IPS-18c (cell line): ENCODE results near the gene DCAF5.

Experiments
- H3K4me3 ChIP-seq: 2 replicates; pipeline ENCODE4 v1.7.0; 2013; ENCODE audit warnings: low read depth, mild to moderate bottlenecking, low read length, moderate library complexity; ENCODE audit not compliant: insufficient read depth
- H3K9me3 ChIP-seq: one replicate; pipeline ENCODE4 v1.6.1; 2013; ENCODE audit warnings: mild to moderate bottlenecking, low read length, moderate library complexity; ENCODE audit not compliant: control insufficient read depth, insufficient read depth

DCAF5 gene

GRCh38 chr14:69115407-69116185 lies 37.3 kb downstream of the DCAF5 start:
- H3K4me3 ChIP-seq = no peak overlapping the region
- no peaks in the 10 kb centered on the region for H3K9me3 ChIP-seq

DNA sequence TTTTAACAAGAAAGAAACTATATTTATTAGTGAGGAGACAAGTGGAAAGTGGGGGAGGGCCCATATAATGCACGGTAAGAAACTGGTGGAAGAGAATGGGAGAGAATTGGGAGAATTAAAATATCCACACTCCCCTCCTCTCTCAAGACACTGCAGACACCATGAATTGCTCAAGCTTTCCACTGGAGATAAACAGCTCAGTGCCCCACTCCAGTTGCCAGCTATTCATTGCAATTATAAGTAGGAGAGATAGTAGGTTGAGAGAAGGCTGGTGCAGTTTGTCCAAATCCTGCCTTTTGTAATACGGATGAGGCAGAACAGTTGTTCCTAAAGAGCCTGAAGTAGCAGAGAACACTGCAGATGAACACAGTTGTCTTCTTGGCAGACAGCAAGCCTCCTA lies 38.2 kb downstream of the DCAF5 start:
- Histone ChIP-seq H3K4me3 (no peak overlapping the region), H3K9me3 (no peaks in the 10 kb centered on the region)

GRCh38 chr14:69108358-69108757 lies 44.6 kb downstream of the DCAF5 start:
- H3K4me3 ChIP-seq = no peak overlapping the region
- H3K9me3 ChIP-seq = no peaks in the 10 kb centered on the region

- Histone ChIP-seq H3K9me3 (no peaks in the 10 kb centered on the region), H3K4me3 (no peak overlapping the region)
Observed at GRCh38 chr14:69107407-69108003, 45.4 kb downstream of the DCAF5 start.

DNA sequence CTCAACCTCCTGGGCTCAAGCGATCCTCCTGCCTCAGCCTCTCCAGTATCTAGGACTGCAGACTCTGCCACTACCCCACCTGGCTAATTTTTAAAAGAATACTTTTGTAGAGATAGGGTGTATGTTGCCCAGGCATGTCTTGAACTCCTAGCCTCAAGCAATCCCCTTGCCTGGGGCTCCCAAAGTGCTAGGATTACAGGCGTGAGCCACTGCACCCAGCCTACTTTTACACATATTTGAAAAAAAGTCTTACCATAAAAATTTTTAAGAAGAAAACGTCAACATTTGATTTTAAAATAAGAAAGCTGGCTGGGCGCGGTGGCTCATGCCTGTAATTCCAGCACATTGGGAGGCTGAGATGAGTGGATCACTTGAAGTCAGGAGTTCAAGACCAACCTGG lies 46.5 kb downstream of the DCAF5 start:
- Histone ChIP-seq H3K9me3 (no peaks in the 10 kb centered on the region), H3K4me3 (no peak overlapping the region)

DNA sequence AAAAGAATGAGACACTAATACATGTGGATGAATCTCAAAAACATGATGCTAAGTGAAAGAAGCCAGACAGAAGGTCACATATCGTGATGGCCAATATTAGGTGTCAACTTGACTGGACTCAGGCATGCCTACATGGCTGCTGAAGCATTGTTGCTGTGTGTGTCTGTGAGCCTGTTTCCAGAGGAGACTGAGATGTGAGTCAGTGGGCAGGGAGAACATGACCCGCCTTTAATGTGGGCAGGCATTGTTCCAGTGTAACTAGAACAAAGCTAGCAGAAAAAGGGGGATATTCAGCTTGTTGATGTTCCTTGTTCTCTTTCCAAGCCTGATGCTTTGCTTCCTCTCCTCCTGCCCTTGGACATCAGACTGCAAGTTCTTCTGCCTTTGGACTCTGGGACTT lies 47.6 kb downstream of the DCAF5 start:
- H3K4me3 ChIP-seq = no peak overlapping the region

DNA sequence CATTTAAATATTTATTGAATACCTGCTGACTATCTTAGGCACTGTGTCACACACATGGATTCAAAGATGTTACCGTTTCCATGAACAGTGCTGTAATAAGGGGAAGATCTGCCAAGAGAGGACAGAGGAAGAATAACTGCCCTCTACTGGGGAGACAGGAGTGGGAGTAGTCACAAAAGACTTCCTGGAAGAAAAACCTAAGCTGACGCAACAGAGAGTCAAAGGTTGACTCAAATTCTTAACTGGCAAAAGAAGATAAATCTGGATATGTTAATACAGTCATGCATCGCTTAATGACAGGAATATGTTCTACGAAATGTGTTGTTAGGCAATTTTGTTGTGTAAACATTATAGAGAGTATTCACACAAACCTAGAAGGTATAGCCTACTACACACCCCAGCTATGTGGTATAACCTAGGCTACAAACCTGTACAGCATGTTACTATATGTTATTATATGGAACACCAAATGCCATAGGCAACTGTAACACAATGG lies 51.5 kb downstream of the DCAF5 start:
- no peaks in the 10 kb centered on the region for H3K9me3 ChIP-seq
- H3K4me3 ChIP-seq = no peak overlapping the region

More for the DNA sequence above, 47.6 kb downstream of the DCAF5 start:
- H3K9me3 ChIP-seq = no peaks in the 10 kb centered on the region

DNA sequence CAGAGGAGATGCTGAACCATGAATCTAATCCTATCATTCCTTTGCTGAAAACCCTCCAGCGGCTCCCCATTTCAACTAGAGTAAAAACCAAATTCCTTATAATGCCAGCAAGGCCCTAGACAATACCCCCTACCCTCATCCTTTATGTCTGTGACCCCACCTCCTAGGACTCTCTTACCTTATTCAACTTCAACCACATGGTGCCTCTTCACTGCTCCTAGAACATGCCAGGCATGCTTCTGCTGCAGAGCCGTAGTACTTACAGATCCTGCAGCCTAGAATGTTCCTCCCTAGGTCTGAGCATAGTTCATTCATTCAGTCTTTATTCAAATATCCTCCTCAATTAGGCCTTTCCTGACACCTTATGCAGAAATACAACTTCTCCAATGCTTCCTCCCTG lies 54.9 kb downstream of the DCAF5 start:
- Histone ChIP-seq H3K4me3 (no peak overlapping the region), H3K9me3 (no peaks in the 10 kb centered on the region)

- no peaks in the 10 kb centered on the region for H3K9me3 ChIP-seq
- H3K4me3 ChIP-seq = no peak overlapping the region
Observed at GRCh38 chr14:69096781-69097475, 56.0 kb downstream of the DCAF5 start.

DNA sequence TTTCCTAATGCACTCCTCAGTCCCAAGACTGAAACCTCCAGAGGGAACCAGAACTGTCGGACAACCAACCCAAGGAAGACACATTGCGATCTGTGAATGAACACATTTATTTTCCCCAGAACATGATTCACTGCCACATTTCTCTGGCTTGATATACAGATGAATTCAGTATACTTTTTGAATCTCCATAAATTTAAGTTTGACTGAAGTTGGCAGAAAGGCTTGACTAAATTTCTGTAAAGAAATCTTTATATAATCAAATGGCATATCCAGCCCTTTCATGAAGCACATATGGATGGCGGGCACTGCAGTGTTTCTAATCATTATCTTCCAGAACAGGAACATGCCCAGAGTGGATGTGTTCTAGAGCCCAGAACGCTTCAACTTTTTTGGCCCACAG lies 56.7 kb downstream of the DCAF5 start:
- no peak overlapping the region for H3K4me3 ChIP-seq
- H3K9me3 ChIP-seq = no peaks in the 10 kb centered on the region

- no peaks in the 10 kb centered on the region for H3K9me3 ChIP-seq
- H3K4me3 ChIP-seq = no peak overlapping the region
Observed at GRCh38 chr14:69094481-69094880, 58.4 kb downstream of the DCAF5 start.

DNA sequence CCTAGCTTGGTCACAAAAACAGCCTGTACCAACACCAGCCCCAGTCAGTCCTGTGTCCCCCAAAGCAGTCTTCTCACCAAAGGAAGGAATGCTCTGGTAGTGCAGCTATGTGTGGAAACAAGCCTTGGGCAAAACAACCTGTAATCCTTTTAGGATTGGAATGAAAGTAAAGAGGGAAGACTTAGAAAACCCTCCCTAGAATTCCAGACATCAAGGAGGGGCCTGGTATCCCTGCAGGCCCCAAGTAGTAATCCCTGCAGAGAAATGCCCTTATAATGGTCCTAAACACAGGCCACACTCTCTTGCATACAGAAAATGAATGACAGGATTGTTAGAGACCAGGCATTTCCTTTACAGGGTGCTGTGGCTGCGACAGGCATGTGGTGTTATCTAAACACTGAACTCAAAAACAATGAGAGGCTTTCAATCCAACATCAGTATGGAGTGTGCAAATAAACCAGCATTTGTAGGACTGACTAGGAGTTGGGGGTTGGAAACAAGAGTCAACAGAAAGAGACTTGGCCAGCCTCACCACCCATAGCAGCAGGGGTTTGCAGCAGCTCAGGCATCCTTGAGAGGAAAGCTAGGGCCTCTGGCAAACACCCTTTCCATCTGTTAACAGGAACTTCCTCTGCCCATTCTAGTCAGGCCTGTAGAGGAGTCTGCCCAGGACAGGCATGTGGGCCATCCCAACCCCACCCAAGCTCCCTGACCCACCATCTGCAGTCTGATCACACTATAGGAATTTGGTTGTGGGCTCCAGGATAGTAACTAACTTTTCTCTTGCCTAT lies 59.1 kb downstream of the DCAF5 start:
- no peaks in the 10 kb centered on the region for H3K9me3 ChIP-seq
- H3K4me3 ChIP-seq = no peak overlapping the region

DNA sequence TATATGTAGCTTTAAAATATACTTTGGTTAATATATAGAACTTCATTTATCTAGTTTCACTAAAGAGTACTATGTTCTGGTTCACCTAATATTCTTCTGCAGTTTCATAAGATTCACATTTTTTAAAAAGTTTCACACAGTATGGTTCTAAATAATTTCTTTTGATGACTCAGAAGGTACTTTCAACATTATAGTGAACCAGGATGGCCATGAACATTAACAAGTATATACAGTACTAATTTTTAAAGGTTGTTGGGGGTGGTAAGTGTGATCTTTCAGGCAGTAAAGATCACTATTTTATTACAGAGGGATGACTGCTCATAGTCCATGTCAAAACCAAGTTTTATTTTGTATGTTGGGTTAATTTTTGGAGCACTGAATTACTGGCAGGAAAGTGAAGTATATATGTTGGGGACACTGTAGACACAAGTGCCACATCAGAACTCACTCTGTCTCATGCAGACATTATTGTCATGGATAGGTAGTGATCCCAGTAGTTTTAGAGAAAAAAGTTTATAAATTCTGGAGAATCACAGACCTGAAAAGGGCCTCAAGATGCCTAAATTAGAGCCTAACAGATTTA lies 60.0 kb downstream of the DCAF5 start:
- Histone ChIP-seq H3K4me3 (no peak overlapping the region), H3K9me3 (no peaks in the 10 kb centered on the region)

DNA sequence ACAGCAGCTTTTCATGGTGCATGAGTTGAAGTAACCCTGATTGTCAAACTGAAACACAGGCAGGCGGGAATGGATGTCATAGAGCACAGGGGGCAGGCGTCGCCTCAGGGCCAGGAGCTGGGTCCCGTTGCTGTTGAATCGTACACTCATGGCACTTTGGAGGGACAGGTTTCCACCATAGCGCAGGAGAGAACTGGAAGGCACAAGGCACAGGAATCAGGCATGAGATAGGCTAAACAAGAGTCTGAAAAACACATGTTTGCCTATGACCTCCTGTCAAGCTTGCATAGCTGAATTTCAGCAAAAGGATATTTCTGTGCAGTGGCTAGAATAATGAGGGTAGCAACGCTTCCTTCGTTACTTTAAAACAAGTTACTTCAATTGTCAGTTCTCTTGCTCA lies 61.2 kb downstream of the DCAF5 start:
- Histone ChIP-seq H3K9me3 (no peaks in the 10 kb centered on the region), H3K4me3 (no peak overlapping the region)

DNA sequence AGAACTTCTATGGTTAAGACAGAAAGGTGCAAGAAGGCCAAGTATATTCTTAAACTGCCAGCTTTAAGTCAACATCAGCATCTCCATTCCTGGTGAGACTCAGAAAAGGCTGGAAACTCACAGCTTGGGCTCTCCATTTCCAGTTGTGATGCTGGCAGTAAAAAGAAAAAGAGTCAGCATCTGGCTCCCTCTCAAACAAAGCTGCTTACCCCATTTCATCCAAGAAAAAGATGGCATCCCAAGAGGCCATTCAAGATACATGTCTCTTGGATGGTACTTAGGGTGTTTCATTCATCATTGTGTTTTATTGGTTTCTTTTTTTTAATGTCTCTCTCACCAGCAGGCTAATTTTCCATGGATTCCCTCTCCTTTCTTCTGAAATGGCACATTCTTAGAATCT lies 61.9 kb downstream of the DCAF5 start:
- Histone ChIP-seq H3K9me3 (no peaks in the 10 kb centered on the region), H3K4me3 (no peak overlapping the region)

DNA sequence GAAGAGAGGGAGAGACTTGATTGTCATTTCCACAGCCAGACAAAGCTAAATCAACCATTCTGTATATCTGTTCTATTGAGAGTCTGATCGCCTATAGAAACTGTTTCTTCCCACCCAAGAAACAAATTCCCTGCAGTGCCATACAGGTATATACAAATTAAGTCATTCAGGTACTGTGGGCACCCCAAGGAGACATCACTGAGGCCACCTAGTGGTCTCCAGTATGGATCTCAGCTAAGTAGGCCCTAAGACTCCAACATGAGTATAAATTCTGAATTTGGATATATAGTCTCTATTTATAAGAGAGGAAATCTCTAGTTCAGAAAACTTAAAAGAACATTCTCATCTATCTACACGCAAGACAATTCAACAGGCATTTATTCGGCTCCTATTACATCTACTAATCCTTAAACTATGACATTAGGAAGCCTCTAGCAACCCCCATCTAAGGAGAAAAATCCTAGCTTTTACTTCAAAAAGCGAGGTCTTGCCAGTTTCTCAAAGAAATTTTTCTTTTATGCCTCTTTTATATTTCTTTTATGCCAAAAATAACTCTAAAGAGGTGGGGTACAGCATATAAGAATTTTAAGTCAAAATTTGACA lies 62.6 kb downstream of the DCAF5 start:
- H3K9me3 ChIP-seq = no peaks in the 10 kb centered on the region

GRCh38 chr14:69089046-69089445 lies 63.9 kb downstream of the DCAF5 start:
- Histone ChIP-seq H3K9me3 (no peaks in the 10 kb centered on the region), H3K4me3 (no peak overlapping the region)

More for the DNA sequence above, 62.6 kb downstream of the DCAF5 start:
- H3K4me3 ChIP-seq = no peak overlapping the region
